OCI-LY7 (cell line): ENCODE data around the gene INPP5A. TPM values are rescaled to one million over a fixed set of nuclear protein-coding genes. Genes with fewer than 3 reads are reported as not detected.

ENCODE experiments used
- BruUV-seq: library from RNA; stranded (reverse); fragments of 400-500 nt; replicated peaks from 2 replicates; lab custom pipeline; 2021; lab: Mats Ljungman, UMichigan
- CTCF ChIA-PET: fragments of 300-600 bp; sonication (Branson Sonifier 250); formaldehyde crosslinking; loops from one replicate; lab custom pipeline; 2022; ENCODE audit warnings: antibody characterized with exemption; ENCODE audit not compliant: unreplicated experiment; lab: Charles Lee
- POLR2A ChIA-PET: fragments of 300-600 bp; sonication (Branson Sonifier 250); formaldehyde crosslinking; loops from one replicate; lab custom pipeline; 2022; ENCODE audit warnings: antibody characterized with exemption; lab: Charles Lee
- DNase-seq: peaks from one replicate; pipeline ENCODE4 v3.0.0-alpha.2; 2015; ENCODE audit warnings: low spot score
- H2AFZ ChIP-seq: fragments of 200-600 bp; sonication (generic), shearing (Covaris generic); 2 replicates; pipeline ENCODE4 v1.6.1; 2014; ENCODE audit warnings: mild to moderate bottlenecking, antibody characterized with exemption, low read length, moderate library complexity
- H3K27ac ChIP-seq: fragments of 200-600 bp; sonication (generic); 2 replicates; pipeline ENCODE4 v1.5.1; 2014; ENCODE audit warnings: mixed run types, low read depth, mild to moderate bottlenecking, moderate library complexity, low read length, inconsistent platforms; ENCODE audit not compliant: poor library complexity, severe bottlenecking
- H3K36me3 ChIP-seq: fragments of 200-600 bp; sonication (generic); 2 replicates; pipeline ENCODE4 v1.6.1; 2014; ENCODE audit warnings: mild to moderate bottlenecking, antibody characterized with exemption, low read length, moderate library complexity, mixed read lengths; ENCODE audit not compliant: insufficient read depth
- H3K4me1 ChIP-seq: fragments of 200-600 bp; sonication (generic); 2 replicates; pipeline ENCODE4 v1.5.1; 2014; ENCODE audit warnings: mild to moderate bottlenecking, low read length; ENCODE audit not compliant: insufficient read depth, poor library complexity, severe bottlenecking
- H3K4me2 ChIP-seq: fragments of 200-600 bp; sonication (generic); 2 replicates; pipeline ENCODE4 v1.6.1; 2014; ENCODE audit warnings: mild to moderate bottlenecking, low read length
- H3K4me3 ChIP-seq: fragments of 200-600 bp; sonication (generic); 2 replicates; pipeline ENCODE4 v1.5.1; 2014; ENCODE audit warnings: mild to moderate bottlenecking, low read depth, low read length; ENCODE audit not compliant: poor library complexity, severe bottlenecking
- H3K79me2 ChIP-seq: fragments of 200-600 bp; sonication (generic); 2 replicates; pipeline ENCODE4 v1.6.1; 2016; ENCODE audit warnings: low read depth, mild to moderate bottlenecking, low read length, moderate library complexity, mixed read lengths; ENCODE audit not compliant: insufficient read depth
- H3K9me2 ChIP-seq: fragments of 200-600 bp; sonication (generic); 2 replicates; pipeline ENCODE4 v1.6.1; 2016; ENCODE audit warnings: mild to moderate bottlenecking, low read length, mixed read lengths; ENCODE audit not compliant: insufficient read depth
- H3K9me3 ChIP-seq: fragments of 200-600 bp; sonication (generic); 2 replicates; pipeline ENCODE4 v1.6.1; 2014; ENCODE audit warnings: mild to moderate bottlenecking, mixed run types, low read length, mixed read lengths
- H4K20me1 ChIP-seq: fragments of 200-600 bp; sonication (generic); 2 replicates; pipeline ENCODE4 v1.6.1; 2014; ENCODE audit warnings: mild to moderate bottlenecking, antibody characterized with exemption, low read length, moderate library complexity, mixed read lengths; ENCODE audit not compliant: insufficient read depth
- EZH2phosphoT487 ChIP-seq: fragments of 200-600 bp; sonication (generic); IDR thresholded peaks from 2 replicates; pipeline ENCODE4 v1.6.1; 2018; ENCODE audit warnings: low read depth, borderline replicate concordance, mild to moderate bottlenecking, mixed run types, antibody characterized with exemption, low read length, moderate library complexity, mixed read lengths
- intact Hi-C: fragments of 100-400 bp; cut with micrococcal nuclease; formaldehyde crosslinking; loops from one replicate; pipeline ENCODE4 v1.10.0; 2022; ENCODE audit not compliant: unreplicated experiment
- total RNA-seq, 2 experiments: library from RNA; depleted of rRNA in 1 of 2; stranded (reverse); fragments of >200 nt in 1 of 2; shearing (Covaris generic) in 1 of 2; gene quantifications; 2 replicates each; pipeline ENCODE4 v1.2.3, GENCODE V29; 2014 to 2022
- TF ChIP-seq, protein P1 (sequence below): fragments of 200-600 bp; sonication (generic); conservative IDR thresholded peaks from 2 replicates; pipeline ENCODE4 v1.5.1; 2014; ENCODE audit warnings: mild to moderate bottlenecking, antibody characterized with exemption, low read length, moderate library complexity, mixed read lengths

The INPP5A gene
- total RNA-seq, 2 experiments from 2014 or later: 14.5 to 18.4 TPM

- Histone ChIP-seq H3K9me3 (no peaks in the 10 kb centered on the region), H3K27ac (no peak overlapping the region), H3K4me3 (no peak overlapping the region), H3K4me2 (no peak overlapping the region), H2AFZ (no peak overlapping the region), H3K4me1 (no peaks in the 10 kb centered on the region), H3K79me2 (no peaks in the 10 kb centered on the region), H4K20me1 (no peaks in the 10 kb centered on the region), H3K9me2 (no peaks in the 10 kb centered on the region), H3K36me3 (no peaks in the 10 kb centered on the region)
- TF ChIP-seq, protein P1, sequence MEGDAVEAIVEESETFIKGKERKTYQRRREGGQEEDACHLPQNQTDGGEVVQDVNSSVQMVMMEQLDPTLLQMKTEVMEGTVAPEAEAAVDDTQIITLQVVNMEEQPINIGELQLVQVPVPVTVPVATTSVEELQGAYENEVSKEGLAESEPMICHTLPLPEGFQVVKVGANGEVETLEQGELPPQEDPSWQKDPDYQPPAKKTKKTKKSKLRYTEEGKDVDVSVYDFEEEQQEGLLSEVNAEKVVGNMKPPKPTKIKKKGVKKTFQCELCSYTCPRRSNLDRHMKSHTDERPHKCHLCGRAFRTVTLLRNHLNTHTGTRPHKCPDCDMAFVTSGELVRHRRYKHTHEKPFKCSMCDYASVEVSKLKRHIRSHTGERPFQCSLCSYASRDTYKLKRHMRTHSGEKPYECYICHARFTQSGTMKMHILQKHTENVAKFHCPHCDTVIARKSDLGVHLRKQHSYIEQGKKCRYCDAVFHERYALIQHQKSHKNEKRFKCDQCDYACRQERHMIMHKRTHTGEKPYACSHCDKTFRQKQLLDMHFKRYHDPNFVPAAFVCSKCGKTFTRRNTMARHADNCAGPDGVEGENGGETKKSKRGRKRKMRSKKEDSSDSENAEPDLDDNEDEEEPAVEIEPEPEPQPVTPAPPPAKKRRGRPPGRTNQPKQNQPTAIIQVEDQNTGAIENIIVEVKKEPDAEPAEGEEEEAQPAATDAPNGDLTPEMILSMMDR: no peak
- no peak for TF ChIP-seq EZH2phosphoT487
- DNase-seq: no peak
- CTCF ChIA-PET: interaction anchor here (0.6 kb wide), 1 partner anchor 151 kb away, joined by 4 read pairs; no protein-coding TSS in a partner anchor
- POLR2A ChIA-PET: interaction anchor here (0.6 to 0.7 kb wide), 2 partner anchors 29 to 120 kb away, joined by 3 to 4 read pairs; no protein-coding TSS in a partner anchor
- intact Hi-C loops: no loop called here
- no TSS peak for BruUV-seq
These were observed 10.9 kb upstream of the INPP5A start for GRCh38 chr10:132526676-132527075.

- Histone ChIP-seq H3K4me1 (no peaks in the 10 kb centered on the region), H3K36me3 (no peaks in the 10 kb centered on the region), H3K9me3 (no peaks in the 10 kb centered on the region), H3K4me3 (no peak overlapping the region), H4K20me1 (no peaks in the 10 kb centered on the region), H3K9me2 (no peaks in the 10 kb centered on the region), H3K27ac (no peak overlapping the region), H3K79me2 (no peaks in the 10 kb centered on the region), H2AFZ (no peak overlapping the region), H3K4me2 (no peak overlapping the region)
- TF ChIP-seq EZH2phosphoT487: no peak
- TF ChIP-seq, protein P1: no peak
- intact Hi-C loops: no loop called here
- no TSS peak for BruUV-seq
- ChIA-PET CTCF (no interaction called here), POLR2A (no interaction called here)
- no peak for DNase-seq
These were observed 10.1 kb upstream of the INPP5A start for GRCh38 chr10:132527339-132528063.

GRCh38 chr10:132528064-132528691, 9.4 kb upstream of the INPP5A start:
- CTCF ChIA-PET: no interaction called here
- POLR2A ChIA-PET: no interaction called here
- BruUV-seq: no TSS peak

More at GRCh38 chr10:132528064-132528691, 9.4 kb upstream of the INPP5A start:
- no peaks in the 10 kb centered on the region for H3K79me2 ChIP-seq
- H3K4me3 ChIP-seq: no peak overlapping the region
- H3K27ac ChIP-seq: no peak overlapping the region
- DNase-seq: no peak
- intact Hi-C loops: no loop called here
- H2AFZ ChIP-seq: no peak overlapping the region
- H3K9me2 ChIP-seq: no peaks in the 10 kb centered on the region
- H4K20me1 ChIP-seq: no peaks in the 10 kb centered on the region
- no peak overlapping the region for H3K4me2 ChIP-seq
- no peaks in the 10 kb centered on the region for H3K36me3 ChIP-seq
- H3K9me3 ChIP-seq: no peaks in the 10 kb centered on the region
- no peaks in the 10 kb centered on the region for H3K4me1 ChIP-seq
- TF ChIP-seq EZH2phosphoT487: no peak
- TF ChIP-seq, protein P1: no peak
